Urinary bladder (tissue), 4 donors: ENCODE results near the gene ATP4B. TPM values are rescaled to one million over a fixed set of nuclear protein-coding genes. Genes with fewer than 3 reads are reported as not detected.

ENCODE experiments used
- DNase-seq: peaks from one replicate; pipeline ENCODE4 v3.0.0-alpha.2; 2015; ENCODE audit errors: extremely low spot score
- H3K27ac ChIP-seq: one replicate; pipeline ENCODE4 v1.5.1; 2013; ENCODE audit warnings: low read depth, mild to moderate bottlenecking, moderate library complexity
- H3K36me3 ChIP-seq: one replicate; pipeline ENCODE4 v1.6.1; 2013; ENCODE audit warnings: mild to moderate bottlenecking, moderate library complexity; ENCODE audit not compliant: insufficient read depth
- H3K4me1 ChIP-seq: one replicate; pipeline ENCODE4 v1.6.1; 2013; ENCODE audit warnings: mild to moderate bottlenecking, moderate library complexity; ENCODE audit not compliant: insufficient read depth
- H3K4me3 ChIP-seq: one replicate; pipeline ENCODE4 v1.5.1; 2013; ENCODE audit warnings: low read depth, low read length
- WGBS: extraction: QIAGEN DNeasy Blood & Tissue Kit; methylation state at CpG from one replicate; pipeline ENCODE4 v1.1.7; 2013; 5-methylcytosine and 5-hydroxymethylcytosine counted together
- polyA plus RNA-seq: library from polyadenylated mRNA; stranded (reverse); fragments of 200-250 nt; gene quantifications from one replicate; pipeline ENCODE4 v1.2.3, GENCODE V29; 2013
- total RNA-seq: library from RNA; depleted of rRNA; stranded (reverse); fragments of >200 nt; gene quantifications from one replicate; pipeline ENCODE4 v1.2.3, GENCODE V29; 2014
- donor health status: healthy with polysubstance abuse.
- donor health status: healthy.

The ATP4B gene
- total and polyA plus RNA-seq, 2 donors, result not detected

DNA sequence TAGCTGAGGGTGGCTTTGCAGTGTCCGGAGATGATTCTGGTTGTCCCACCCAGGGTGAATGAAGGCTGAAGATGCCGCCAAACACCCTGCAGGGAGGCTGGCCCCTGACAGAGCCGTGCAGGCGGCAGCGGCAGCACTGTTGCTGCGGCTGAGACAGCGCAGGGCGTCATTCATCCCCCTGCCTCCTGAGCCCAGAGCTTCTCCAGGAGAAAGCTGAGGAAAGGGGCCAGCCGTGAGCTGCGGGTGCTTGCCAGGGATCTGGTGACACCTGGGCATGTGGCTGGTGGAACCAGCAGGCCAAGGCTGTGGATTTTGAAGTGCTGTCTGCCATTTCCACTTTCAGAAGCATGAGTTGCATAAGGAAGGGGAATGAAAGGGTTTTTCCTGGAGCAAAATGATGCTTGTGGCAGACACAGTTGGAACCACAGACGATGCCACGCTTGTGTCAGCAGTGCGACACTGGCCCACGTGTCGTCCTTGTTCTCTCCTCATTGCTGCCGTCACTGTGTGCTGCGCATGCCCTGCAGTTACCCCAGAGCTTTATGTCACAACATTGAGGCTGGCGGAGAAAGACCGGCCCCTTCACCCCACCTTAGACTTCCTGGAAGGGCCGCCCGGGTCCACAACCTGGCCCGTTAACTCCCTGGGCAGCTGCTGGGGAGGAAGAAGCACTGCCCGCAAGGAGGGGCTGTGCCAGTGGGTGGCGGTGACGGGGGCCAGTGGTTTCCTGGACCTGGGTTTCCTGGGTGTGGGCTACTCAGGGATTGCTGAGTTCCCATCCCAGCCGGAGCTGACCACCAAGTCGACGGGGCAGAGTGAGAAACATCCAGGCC, 50.7 kb downstream of the ATP4B start:
- H3K4me3 ChIP-seq, result no peak overlapping the region
- no peak for DNase-seq
- H3K4me1 ChIP-seq, result no peaks in the 10 kb centered on the region
- H3K36me3 ChIP-seq, result peaks cover 3% of the 10 kb centered on the region
- WGBS, result 88% methylated on average over 28 of the region's 28 CpGs
- no peak overlapping the region for H3K27ac ChIP-seq

DNA sequence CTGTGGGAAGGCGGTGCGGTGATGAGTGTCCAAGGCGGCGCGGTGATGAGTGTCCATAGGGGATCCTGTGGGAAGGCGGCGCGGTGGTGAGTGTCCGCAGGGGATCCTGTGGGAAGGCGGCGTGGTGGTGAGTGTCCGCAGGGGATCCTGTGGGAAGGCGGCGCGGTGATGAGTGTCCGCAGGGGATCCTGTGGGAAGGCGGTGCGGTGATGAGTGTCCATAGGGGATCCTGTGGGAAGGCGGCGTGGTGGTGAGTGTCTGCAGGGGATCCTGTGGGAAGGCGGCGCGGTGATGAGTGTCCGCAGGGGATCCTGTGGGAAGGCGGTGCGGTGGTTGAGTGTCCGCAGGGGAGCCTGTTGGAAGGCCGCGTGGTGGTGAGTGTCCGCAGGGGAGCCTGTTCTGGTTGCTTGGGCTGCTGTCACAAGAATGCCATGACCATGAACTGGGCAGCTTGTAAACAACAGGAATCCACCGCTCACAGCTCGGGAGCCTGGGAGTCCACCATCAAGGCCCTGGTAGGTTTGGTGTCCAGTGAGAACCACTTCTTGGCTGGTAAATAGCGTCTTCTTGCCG, 52.0 kb downstream of the ATP4B start:
- WGBS, result 97% methylated on average over 34 of the region's 34 CpGs
- no peaks in the 10 kb centered on the region for H3K4me1 ChIP-seq
- no peak for DNase-seq
- H3K4me3 ChIP-seq, result no peak overlapping the region
- H3K27ac ChIP-seq, result no peak overlapping the region
- no peaks in the 10 kb centered on the region for H3K36me3 ChIP-seq

DNA sequence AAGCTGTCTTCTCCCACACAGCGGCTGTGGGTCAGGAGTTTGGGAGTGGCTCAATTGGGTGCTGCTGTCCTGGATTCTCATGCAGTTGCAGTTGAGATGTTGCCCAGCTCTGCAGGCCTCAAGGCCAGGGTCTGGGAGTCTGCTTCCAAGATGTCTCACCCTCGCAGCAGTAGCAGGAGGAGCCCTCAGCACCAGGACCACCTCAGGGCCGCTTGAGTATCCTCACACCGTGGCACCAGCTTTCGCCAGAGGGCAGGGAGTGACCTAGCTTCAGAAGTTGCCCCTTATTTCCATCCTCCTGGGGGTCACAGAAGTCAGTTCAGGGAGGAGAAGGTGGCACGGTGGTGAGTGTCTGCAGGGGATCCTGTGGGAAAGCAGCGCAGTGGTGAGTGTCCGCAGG, 52.5 kb downstream of the ATP4B start:
- no peak for DNase-seq
- 98% methylated on average over 8 of the region's 8 CpGs for WGBS
- no peaks in the 10 kb centered on the region for H3K4me1 ChIP-seq
- H3K4me3 ChIP-seq, result no peak overlapping the region
- H3K36me3 ChIP-seq, result no peaks in the 10 kb centered on the region
- H3K27ac ChIP-seq, result no peak overlapping the region

DNA sequence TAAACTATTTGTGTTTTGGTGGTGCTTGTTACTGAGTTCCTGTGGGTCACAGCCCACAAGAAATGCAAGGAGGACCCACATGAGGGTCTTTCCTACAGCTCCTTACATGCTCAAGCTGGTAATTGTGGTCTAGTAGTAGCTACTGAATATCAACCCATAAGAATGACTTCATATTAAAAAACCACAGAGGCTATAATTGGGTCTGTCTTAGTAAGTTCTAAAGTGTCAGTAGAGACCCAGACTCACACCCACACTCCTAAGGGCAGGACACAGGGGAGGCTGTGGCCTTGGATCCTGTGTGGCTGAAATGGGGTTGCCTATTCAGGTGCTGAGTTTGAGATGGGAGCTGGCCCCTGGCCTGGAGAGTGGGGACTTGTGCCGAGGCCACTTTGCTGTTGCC, 53.8 kb downstream of the ATP4B start:
- Histone ChIP-seq H3K4me1 (no peaks in the 10 kb centered on the region), H3K4me3 (no peak overlapping the region), H3K27ac (no peak overlapping the region), H3K36me3 (no peaks in the 10 kb centered on the region)
- 93% methylated on average over 1 of the region's 1 CpG for WGBS
- DNase-seq, result no peak

DNA sequence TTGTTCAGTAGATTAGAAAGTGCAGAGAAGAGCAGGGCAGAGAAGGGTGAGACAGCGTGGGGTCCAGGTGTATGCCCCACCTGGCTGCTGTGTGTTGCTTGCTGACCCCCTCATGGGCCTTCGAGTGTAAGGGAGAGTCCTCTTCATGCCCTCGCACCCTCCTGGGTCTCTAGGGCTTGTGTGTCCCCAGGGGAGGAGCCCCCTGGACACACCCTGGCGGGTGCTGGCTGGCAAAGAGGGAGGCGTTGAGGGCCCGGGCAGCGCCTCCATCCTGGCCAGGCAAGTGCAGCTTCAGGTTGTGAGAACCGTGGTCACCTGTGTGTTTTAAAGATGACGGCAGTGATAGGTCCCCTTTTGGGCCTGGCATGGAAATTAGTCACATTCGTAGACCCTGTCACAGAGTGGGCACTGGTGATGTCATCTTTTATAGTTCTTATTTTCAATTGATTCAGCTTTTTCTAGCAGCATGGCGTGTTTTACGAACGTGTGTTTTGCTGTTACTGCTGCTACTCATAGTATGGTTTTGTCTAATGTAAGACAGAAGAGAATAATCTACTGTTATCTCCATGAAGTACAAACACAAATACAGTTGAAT, 54.8 kb downstream of the ATP4B start:
- Histone ChIP-seq H3K27ac (no peak overlapping the region), H3K36me3 (no peaks in the 10 kb centered on the region), H3K4me3 (no peak overlapping the region), H3K4me1 (no peaks in the 10 kb centered on the region)
- 90% methylated on average over 13 of the region's 13 CpGs for WGBS
- DNase-seq, result no peak

DNA sequence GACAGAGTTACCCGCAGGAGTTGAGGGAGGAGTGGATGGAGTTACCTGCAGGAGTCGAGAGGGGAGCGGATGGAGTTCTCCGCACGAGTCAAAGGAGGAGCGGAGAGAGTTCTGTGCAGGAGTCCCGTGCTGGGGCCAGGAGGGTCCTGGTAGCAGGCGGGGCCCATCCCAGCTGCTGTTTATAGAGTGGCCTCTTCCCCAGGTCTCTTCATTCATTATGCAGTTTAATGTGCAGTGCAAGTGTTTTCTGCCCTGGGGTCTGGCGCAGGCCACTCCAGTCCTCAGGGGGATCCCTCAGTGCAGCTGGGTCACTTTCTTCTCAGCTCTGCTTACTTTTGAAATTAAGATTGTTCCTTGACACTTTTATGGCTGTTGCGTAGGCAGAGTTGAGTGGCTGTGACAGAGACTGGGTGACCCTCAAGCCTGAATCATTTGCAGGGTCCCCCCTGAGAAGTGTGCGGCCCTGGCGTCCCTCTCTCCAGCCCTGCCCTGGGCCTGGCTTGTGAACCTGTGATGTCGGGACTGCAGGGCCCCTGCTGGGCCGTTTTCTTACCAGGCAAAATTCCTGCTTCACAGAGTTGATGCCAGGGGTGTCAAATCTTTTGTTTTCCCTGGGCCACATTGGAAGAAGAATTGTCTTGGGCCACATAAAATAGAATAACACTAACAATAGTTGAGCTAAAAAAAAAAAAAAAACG, 55.6 kb downstream of the ATP4B start:
- H3K4me1 ChIP-seq, result no peaks in the 10 kb centered on the region
- no peak for DNase-seq
- 76% methylated on average over 15 of the region's 15 CpGs for WGBS
- no peak overlapping the region for H3K27ac ChIP-seq
- H3K4me3 ChIP-seq, result no peak overlapping the region
- H3K36me3 ChIP-seq, result no peaks in the 10 kb centered on the region

DNA sequence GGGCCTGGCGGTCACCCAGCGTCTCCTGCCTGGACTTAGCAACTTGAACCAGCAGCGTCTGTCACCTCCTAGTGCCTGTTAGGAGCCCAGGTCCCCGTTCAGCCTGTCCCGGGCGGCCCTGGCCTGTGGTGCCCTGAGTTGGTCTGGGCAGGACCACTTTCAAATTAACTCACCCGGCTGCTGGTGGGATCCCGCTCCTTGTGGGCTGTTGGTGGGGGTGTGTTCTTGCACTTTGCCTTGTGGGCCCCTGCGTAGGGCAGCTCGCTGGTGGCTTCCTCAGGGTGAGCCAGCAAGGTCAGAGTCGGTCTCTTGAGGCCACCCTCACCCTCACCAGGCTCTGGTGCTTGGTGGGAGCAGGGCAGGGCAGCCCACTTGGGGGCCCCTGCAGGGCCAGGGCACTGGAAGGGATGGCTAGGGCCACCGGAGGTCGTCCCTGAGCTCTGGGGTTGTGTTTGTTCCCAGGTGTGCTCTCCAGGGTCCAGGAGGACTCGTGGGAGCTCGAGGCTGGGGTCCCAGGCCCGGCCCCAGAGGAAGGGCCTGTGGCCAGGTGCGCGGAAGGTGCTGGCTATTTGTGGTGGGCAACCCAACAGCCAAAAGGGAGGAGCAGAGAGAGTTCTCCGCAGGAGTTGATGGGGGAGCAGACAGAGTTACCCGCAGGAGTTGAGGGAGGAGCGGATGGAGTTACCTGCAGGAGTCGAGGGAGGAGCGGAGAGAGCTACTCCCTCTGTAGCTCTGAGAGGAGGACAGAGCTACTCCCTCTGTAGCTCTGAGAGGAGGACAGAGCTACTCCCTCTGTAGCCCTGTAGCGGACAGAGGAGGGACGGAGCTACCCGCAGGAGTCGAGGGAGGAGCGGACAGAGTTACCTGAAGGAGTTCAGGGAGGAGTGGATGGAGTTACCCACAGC, 56.6 kb downstream of the ATP4B start:
- WGBS, result 93% methylated on average over 28 of the region's 28 CpGs
- no peak overlapping the region for H3K27ac ChIP-seq
- H3K4me1 ChIP-seq, result no peaks in the 10 kb centered on the region
- no peak for DNase-seq
- H3K36me3 ChIP-seq, result no peaks in the 10 kb centered on the region
- no peak overlapping the region for H3K4me3 ChIP-seq

DNA sequence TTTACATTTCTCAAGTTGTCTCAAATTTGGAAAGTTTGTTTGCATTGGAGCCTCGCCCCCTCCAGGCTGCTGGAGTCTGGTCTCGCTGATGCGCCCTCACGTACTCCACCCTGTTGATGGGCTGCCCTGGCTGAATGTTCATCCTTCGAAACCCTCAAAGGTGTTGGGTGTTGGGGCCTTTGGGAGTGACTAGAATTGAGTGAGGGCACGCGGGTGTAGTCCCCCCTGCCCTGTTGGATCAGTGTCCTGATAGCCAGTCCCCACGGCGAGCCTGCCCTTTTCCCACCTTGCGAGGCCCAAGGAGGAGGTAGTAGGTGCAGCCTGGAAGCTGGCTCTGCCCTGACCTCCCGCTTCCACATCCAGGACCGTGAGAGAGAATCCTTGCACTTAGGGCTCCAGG, 58.6 kb downstream of the ATP4B start:
- Histone ChIP-seq H3K27ac (no peak overlapping the region), H3K4me1 (no peaks in the 10 kb centered on the region), H3K4me3 (no peak overlapping the region), H3K36me3 (no peaks in the 10 kb centered on the region)
- WGBS, result 97% methylated on average over 12 of the region's 12 CpGs
- no peak for DNase-seq

Other genes starting within 250 kb of the ATP4B start
- 6.0 TPM for gene ADPRHL1, start 204.7 kb downstream of the ATP4B start, total RNA-seq
- gene ADPRHL1, start 204.7 kb downstream of the ATP4B start, polyA plus RNA-seq, result 2.6 TPM
- gene DCUN1D2, start 167.5 kb downstream of the ATP4B start, total RNA-seq, result 21.3 TPM
- gene DCUN1D2, start 167.5 kb downstream of the ATP4B start, polyA plus RNA-seq, result 14.7 TPM
- 44.4 TPM for gene TFDP1, start 73.4 kb downstream of the ATP4B start, total RNA-seq
- gene TFDP1, start 73.4 kb downstream of the ATP4B start, polyA plus RNA-seq, result 33.6 TPM
- gene GRK1, start 9.0 kb upstream of the ATP4B start, total RNA-seq, result 0.05 TPM
- gene GRK1, start 9.0 kb upstream of the ATP4B start, polyA plus RNA-seq, result 0.03 TPM
- 4.9 TPM for gene TMEM255B, start 101.0 kb upstream of the ATP4B start, total RNA-seq
- gene TMEM255B, start 101.0 kb upstream of the ATP4B start, polyA plus RNA-seq, result 17.5 TPM
- gene GAS6, start 205.9 kb upstream of the ATP4B start, total RNA-seq, result 55.1 TPM
- 327 TPM for gene GAS6, start 205.9 kb upstream of the ATP4B start, polyA plus RNA-seq